ENCODE results near the gene AP3B1. TPM values are rescaled to one million over a fixed set of nuclear protein-coding genes. Genes with fewer than 3 reads are reported as not detected.

The AP3B1 gene
- total RNA-seq, 1 experiment from 2014 or later = 39.7 TPM

- no peak for TF ChIP-seq CTCF (IDR thresholded peaks at IDR 0.05; ENCODE audit: unreplicated experiment)
- Mint-ChIP-seq H3K27ac (ENCODE audit: low read depth, unreplicated experiment) (no peak overlapping the region), H3K4me1 (ENCODE audit: insufficient read depth, unreplicated experiment) (no peaks in the 10 kb centered on the region), H3K4me3 (ENCODE audit: unreplicated experiment) (no peak overlapping the region), H3K27me3 (ENCODE audit: insufficient read depth, unreplicated experiment) (no peaks in the 10 kb centered on the region), H3K36me3 (ENCODE audit: insufficient read depth, unreplicated experiment) (no peaks in the 10 kb centered on the region), H3K9me3 (ENCODE audit: unreplicated experiment) (no peaks in the 10 kb centered on the region)
- no TSS peak for BruUV-seq (replicated peaks)
- ChIA-PET CTCF (no interaction called here), POLR2A (interaction anchor here (0.6 kb wide), 1 partner anchor 223 kb away, joined by 3 read pairs; no protein-coding TSS in a partner anchor)
- intact Hi-C loops (cut with micrococcal nuclease) = no loop called here
- DNase-seq (ENCODE audit: unreplicated experiment) = no peak
These were observed 161.1 kb downstream of the AP3B1 start for GRCh38 chr5:78133423-78133822.

DNA sequence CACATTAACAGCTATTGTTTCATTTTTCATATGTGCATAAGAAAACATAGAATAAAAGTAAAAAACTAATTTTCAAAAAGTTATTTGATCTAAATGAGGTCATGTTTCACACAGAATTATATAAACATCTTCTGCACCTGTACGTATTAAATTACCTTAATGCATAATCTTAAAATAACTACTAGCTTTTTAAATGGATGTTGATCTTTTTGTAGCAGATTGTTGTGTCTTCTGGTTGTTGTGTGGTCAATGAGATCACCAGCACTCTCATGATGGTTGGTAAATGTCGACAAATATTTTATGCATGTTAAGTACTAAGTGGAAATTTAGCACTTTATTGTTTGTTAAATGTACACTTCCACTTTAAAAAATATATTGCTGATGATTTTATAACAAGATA lies 162.0 kb downstream of the AP3B1 start:
- Mint-ChIP-seq H3K4me3 (ENCODE audit: unreplicated experiment) (no peak overlapping the region), H3K27ac (ENCODE audit: low read depth, unreplicated experiment) (no peak overlapping the region), H3K36me3 (ENCODE audit: insufficient read depth, unreplicated experiment) (peaks cover 8% of the 10 kb centered on the region), H3K4me1 (ENCODE audit: insufficient read depth, unreplicated experiment) (no peaks in the 10 kb centered on the region), H3K9me3 (ENCODE audit: unreplicated experiment) (no peaks in the 10 kb centered on the region), H3K27me3 (ENCODE audit: insufficient read depth, unreplicated experiment) (no peaks in the 10 kb centered on the region)
- POLR2A ChIA-PET = no interaction called here
- DNase-seq (ENCODE audit: unreplicated experiment) = no peak
- TF ChIP-seq CTCF (IDR thresholded peaks at IDR 0.05; ENCODE audit: unreplicated experiment) = no peak
- intact Hi-C loops (cut with micrococcal nuclease) = no loop called here
- CTCF ChIA-PET = no interaction called here
- BruUV-seq (replicated peaks) = no TSS peak

- CTCF ChIA-PET = no interaction called here
- TF ChIP-seq CTCF (IDR thresholded peaks at IDR 0.05; ENCODE audit: unreplicated experiment) = no peak
- H3K27ac Mint-ChIP-seq (ENCODE audit: low read depth, unreplicated experiment) = no peak overlapping the region
- no peak overlapping the region for H3K4me3 Mint-ChIP-seq (ENCODE audit: unreplicated experiment)
- H3K27me3 Mint-ChIP-seq (ENCODE audit: insufficient read depth, unreplicated experiment) = no peaks in the 10 kb centered on the region
- intact Hi-C loops (cut with micrococcal nuclease) = no loop called here
- no TSS peak for BruUV-seq (replicated peaks)
- no peaks in the 10 kb centered on the region for H3K9me3 Mint-ChIP-seq (ENCODE audit: unreplicated experiment)
- no peak for DNase-seq (ENCODE audit: unreplicated experiment)
- POLR2A ChIA-PET = no interaction called here
- H3K4me1 Mint-ChIP-seq (ENCODE audit: insufficient read depth, unreplicated experiment) = no peaks in the 10 kb centered on the region
- H3K36me3 Mint-ChIP-seq (ENCODE audit: insufficient read depth, unreplicated experiment) = peaks cover 8% of the 10 kb centered on the region
These were observed 164.9 kb downstream of the AP3B1 start for GRCh38 chr5:78129597-78129996.

DNA sequence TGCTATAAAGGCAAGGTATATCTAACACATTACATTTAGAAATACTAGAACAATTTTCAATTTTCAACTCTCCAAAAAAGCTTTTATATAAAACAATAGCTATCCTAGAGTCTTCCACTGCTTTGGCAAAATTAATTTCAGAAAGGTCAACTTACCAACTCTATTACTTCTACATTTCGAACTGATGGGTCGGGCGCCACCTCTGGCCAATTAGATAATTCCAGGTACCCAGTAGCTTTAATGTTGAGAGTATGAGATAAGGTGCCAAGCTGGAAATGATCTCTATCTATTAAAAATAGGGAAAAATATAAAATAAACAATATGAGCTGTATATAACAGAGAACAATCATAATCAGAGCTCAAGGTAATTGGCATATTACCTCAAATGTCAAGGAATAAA lies 166.6 kb downstream of the AP3B1 start:
- ChIA-PET CTCF (no interaction called here), POLR2A (interaction anchor here (1.0 kb wide), 1 partner anchor 9 kb away, joined by 3 read pairs; no protein-coding TSS in a partner anchor)
- intact Hi-C loops (cut with micrococcal nuclease) = no loop called here
- Mint-ChIP-seq H3K4me1 (ENCODE audit: insufficient read depth, unreplicated experiment) (no peaks in the 10 kb centered on the region), H3K27me3 (ENCODE audit: insufficient read depth, unreplicated experiment) (no peaks in the 10 kb centered on the region), H3K36me3 (ENCODE audit: insufficient read depth, unreplicated experiment) (peaks cover 14% of the 10 kb centered on the region), H3K27ac (ENCODE audit: low read depth, unreplicated experiment) (no peak overlapping the region), H3K9me3 (ENCODE audit: unreplicated experiment) (no peaks in the 10 kb centered on the region), H3K4me3 (ENCODE audit: unreplicated experiment) (no peak overlapping the region)
- no TSS peak for BruUV-seq (replicated peaks)
- peak; percentile 13 for TF ChIP-seq CTCF (IDR thresholded peaks at IDR 0.05; ENCODE audit: unreplicated experiment)
- DNase-seq (ENCODE audit: unreplicated experiment) = no peak

Measured in MCF 10A (cell line).